GM12874 (cell line): ENCODE data around the gene IL25.

Experiments
- CTCF ChIP-seq: IDR thresholded peaks from 2 replicates; pipeline ENCODE4 v1.5.1; 2011; ENCODE audit warnings: low read depth, mild to moderate bottlenecking, control low read depth, low read length, moderate library complexity; ENCODE audit not compliant: insufficient read depth

IL25 gene

GRCh38 chr14:23339506-23340268, 32.9 kb upstream of the IL25 start:
- no peak for TF ChIP-seq CTCF

GRCh38 chr14:23344481-23344880, 28.1 kb upstream of the IL25 start:
- TF ChIP-seq CTCF, result no peak

GRCh38 chr14:23345987-23346692, 26.5 kb upstream of the IL25 start:
- TF ChIP-seq CTCF, result no peak

GRCh38 chr14:23346693-23347405, 25.8 kb upstream of the IL25 start:
- no peak for TF ChIP-seq CTCF

- no peak for TF ChIP-seq CTCF
Observed at GRCh38 chr14:23347406-23348296, 25.0 kb upstream of the IL25 start.

- no peak for TF ChIP-seq CTCF
Observed at GRCh38 chr14:23348297-23348655, 24.3 kb upstream of the IL25 start.
